ENCODE data around the gene FAM193A. TPM values are rescaled to one million over a fixed set of nuclear protein-coding genes. Genes with fewer than 3 reads are reported as not detected.

The FAM193A gene
- polyA plus RNA-seq, 2 donors, result 5.8 to 10.2 TPM

- WGBS, 2 donors, result 66 to 78% methylated on average over 11 of the region's 11 CpGs
- H3K27ac ChIP-seq (ENCODE audit: low read depth in 2 of 2, low read length in 1 of 2), result peak overlapping the region in 1 of 2 donors; percentile 26
- no peak overlapping the region for H3K4me3 ChIP-seq (ENCODE audit: low read depth in 1 of 2, low read length in 2 of 2)
- H3K27me3 ChIP-seq (ENCODE audit: control insufficient read depth in 1 of 2, insufficient read depth in 2 of 2, low read length in 2 of 2), result no peaks in the 10 kb centered on the region
- peaks cover 0 to 3% of the 10 kb centered on the region in 2 donors for H3K36me3 ChIP-seq (ENCODE audit: control insufficient read depth in 2 of 2, insufficient read depth in 2 of 2, low read length in 1 of 2)
- H3K9me3 ChIP-seq (ENCODE audit: control insufficient read depth in 2 of 2, insufficient read depth in 1 of 2, low read depth in 1 of 2, low read length in 1 of 2), result no peaks in the 10 kb centered on the region
- H3K4me1 ChIP-seq (ENCODE audit: control insufficient read depth in 2 of 2, insufficient read depth in 2 of 2, low read length in 1 of 2), result peaks cover 8 to 12% of the 10 kb centered on the region in 2 donors
Observed at GRCh38 chr4:2570551-2571222, 34.2 kb downstream of the FAM193A start.

GRCh38 chr4:2572076-2572475 lies 35.6 kb downstream of the FAM193A start:
- no peak overlapping the region for H3K27ac ChIP-seq (ENCODE audit: low read depth in 2 of 2, low read length in 1 of 2)
- H3K4me3 ChIP-seq (ENCODE audit: low read depth in 1 of 2, low read length in 2 of 2), result no peak overlapping the region
- H3K27me3 ChIP-seq (ENCODE audit: control insufficient read depth in 1 of 2, insufficient read depth in 2 of 2, low read length in 2 of 2), result no peaks in the 10 kb centered on the region
- peaks cover 0 to 5% of the 10 kb centered on the region in 2 donors for H3K36me3 ChIP-seq (ENCODE audit: control insufficient read depth in 2 of 2, insufficient read depth in 2 of 2, low read length in 1 of 2)
- peaks cover 8 to 12% of the 10 kb centered on the region in 2 donors for H3K4me1 ChIP-seq (ENCODE audit: control insufficient read depth in 2 of 2, insufficient read depth in 2 of 2, low read length in 1 of 2)
- WGBS, 2 donors, result 89% methylated on average over 12 of the region's 12 CpGs
- H3K9me3 ChIP-seq (ENCODE audit: control insufficient read depth in 2 of 2, insufficient read depth in 1 of 2, low read depth in 1 of 2, low read length in 1 of 2), result no peaks in the 10 kb centered on the region

GRCh38 chr4:2572866-2573265 lies 36.4 kb downstream of the FAM193A start:
- peaks cover 8 to 12% of the 10 kb centered on the region in 2 donors for H3K4me1 ChIP-seq (ENCODE audit: control insufficient read depth in 2 of 2, insufficient read depth in 2 of 2, low read length in 1 of 2)
- no peaks in the 10 kb centered on the region for H3K27me3 ChIP-seq (ENCODE audit: control insufficient read depth in 1 of 2, insufficient read depth in 2 of 2, low read length in 2 of 2)
- no peaks in the 10 kb centered on the region for H3K9me3 ChIP-seq (ENCODE audit: control insufficient read depth in 2 of 2, insufficient read depth in 1 of 2, low read depth in 1 of 2, low read length in 1 of 2)
- 93 to 98% methylated on average over 4 of the region's 4 CpGs for WGBS, 2 donors
- H3K4me3 ChIP-seq (ENCODE audit: low read depth in 1 of 2, low read length in 2 of 2), result no peak overlapping the region
- no peak overlapping the region for H3K27ac ChIP-seq (ENCODE audit: low read depth in 2 of 2, low read length in 1 of 2)
- peaks cover 0 to 3% of the 10 kb centered on the region in 2 donors for H3K36me3 ChIP-seq (ENCODE audit: control insufficient read depth in 2 of 2, insufficient read depth in 2 of 2, low read length in 1 of 2)

DNA sequence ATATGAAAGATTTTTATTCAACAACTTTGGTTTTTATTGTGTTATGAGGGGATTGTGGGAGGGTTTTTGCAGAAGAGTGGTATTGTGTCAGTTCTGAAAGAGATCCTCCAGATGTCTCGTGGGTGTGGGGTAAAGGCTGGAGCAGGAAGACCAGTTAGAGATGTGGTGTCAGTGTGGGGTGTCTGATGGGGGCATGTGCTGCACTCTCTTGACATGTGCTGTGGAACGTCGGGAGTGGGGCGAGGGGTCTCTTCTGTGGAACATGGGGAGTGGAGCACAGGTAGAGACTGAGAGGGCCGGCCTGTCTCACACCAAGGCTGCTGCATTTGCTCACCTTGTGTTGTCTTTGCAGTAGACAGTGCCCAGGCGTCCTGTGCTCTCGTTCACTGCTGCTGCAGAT lies 37.6 kb downstream of the FAM193A start:
- peaks cover 8 to 12% of the 10 kb centered on the region in 2 donors for H3K4me1 ChIP-seq (ENCODE audit: control insufficient read depth in 2 of 2, insufficient read depth in 2 of 2, low read length in 1 of 2)
- no peak overlapping the region for H3K4me3 ChIP-seq (ENCODE audit: low read depth in 1 of 2, low read length in 2 of 2)
- WGBS, 2 donors, result 89 to 94% methylated on average over 7 of the region's 7 CpGs
- no peaks in the 10 kb centered on the region for H3K27me3 ChIP-seq (ENCODE audit: control insufficient read depth in 1 of 2, insufficient read depth in 2 of 2, low read length in 2 of 2)
- H3K36me3 ChIP-seq (ENCODE audit: control insufficient read depth in 2 of 2, insufficient read depth in 2 of 2, low read length in 1 of 2), result peaks cover 0 to 3% of the 10 kb centered on the region in 2 donors
- no peaks in the 10 kb centered on the region for H3K9me3 ChIP-seq (ENCODE audit: control insufficient read depth in 2 of 2, insufficient read depth in 1 of 2, low read depth in 1 of 2, low read length in 1 of 2)
- no peak overlapping the region for H3K27ac ChIP-seq (ENCODE audit: low read depth in 2 of 2, low read length in 1 of 2)

DNA sequence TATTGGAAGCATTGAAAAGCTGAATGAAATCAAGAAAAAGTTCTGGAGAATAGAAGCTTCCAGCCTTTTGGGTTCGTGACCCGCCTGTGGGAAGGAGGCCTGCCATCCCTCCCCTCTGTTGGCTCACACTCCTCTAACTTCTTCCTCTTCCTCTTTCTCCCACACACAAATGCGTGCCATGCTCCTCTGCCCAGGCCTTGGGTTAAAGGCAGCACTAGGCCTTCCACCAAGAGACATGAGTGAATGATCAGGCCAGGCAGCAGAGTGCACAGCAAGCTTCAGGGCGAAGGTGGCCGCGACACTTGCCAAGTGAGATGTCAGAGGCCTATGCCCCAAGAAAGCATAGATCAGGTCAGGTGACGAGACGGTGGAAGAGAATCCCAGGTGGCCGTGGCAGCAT lies 38.4 kb downstream of the FAM193A start:
- WGBS, 2 donors, result 86 to 88% methylated on average over 9 of the region's 9 CpGs
- H3K27ac ChIP-seq (ENCODE audit: low read depth in 2 of 2, low read length in 1 of 2), result no peak overlapping the region
- peaks cover 0 to 3% of the 10 kb centered on the region in 2 donors for H3K36me3 ChIP-seq (ENCODE audit: control insufficient read depth in 2 of 2, insufficient read depth in 2 of 2, low read length in 1 of 2)
- no peaks in the 10 kb centered on the region for H3K27me3 ChIP-seq (ENCODE audit: control insufficient read depth in 1 of 2, insufficient read depth in 2 of 2, low read length in 2 of 2)
- peaks cover 8 to 12% of the 10 kb centered on the region in 2 donors for H3K4me1 ChIP-seq (ENCODE audit: control insufficient read depth in 2 of 2, insufficient read depth in 2 of 2, low read length in 1 of 2)
- no peak overlapping the region for H3K4me3 ChIP-seq (ENCODE audit: low read depth in 1 of 2, low read length in 2 of 2)
- no peaks in the 10 kb centered on the region for H3K9me3 ChIP-seq (ENCODE audit: control insufficient read depth in 2 of 2, insufficient read depth in 1 of 2, low read depth in 1 of 2, low read length in 1 of 2)

DNA sequence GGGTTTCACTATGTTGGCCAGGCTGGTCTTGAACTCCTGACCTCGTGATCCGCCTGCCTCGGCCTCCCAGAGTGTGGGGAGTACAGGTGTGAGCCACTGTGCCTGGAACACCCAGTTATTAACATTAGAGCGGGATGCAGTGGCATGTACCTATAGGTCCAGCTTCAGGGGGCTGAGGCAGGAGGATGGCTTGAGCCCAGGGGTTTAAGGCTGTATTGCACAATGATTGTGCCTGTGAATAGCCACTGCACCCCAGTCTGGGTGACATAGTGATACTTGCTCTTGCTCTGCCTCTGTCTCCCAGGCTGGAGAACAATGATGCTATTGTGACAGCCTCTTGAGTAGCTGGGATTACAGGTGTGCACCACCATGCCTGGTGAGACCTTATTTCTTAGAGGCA lies 39.8 kb downstream of the FAM193A start:
- Histone ChIP-seq H3K4me3 (ENCODE audit: low read depth in 1 of 2, low read length in 2 of 2) (no peak overlapping the region), H3K4me1 (ENCODE audit: control insufficient read depth in 2 of 2, insufficient read depth in 2 of 2, low read length in 1 of 2) (peaks cover 8 to 9% of the 10 kb centered on the region in 2 donors), H3K36me3 (ENCODE audit: control insufficient read depth in 2 of 2, insufficient read depth in 2 of 2, low read length in 1 of 2) (peaks cover 0 to 3% of the 10 kb centered on the region in 2 donors), H3K9me3 (ENCODE audit: control insufficient read depth in 2 of 2, insufficient read depth in 1 of 2, low read depth in 1 of 2, low read length in 1 of 2) (no peaks in the 10 kb centered on the region), H3K27me3 (ENCODE audit: control insufficient read depth in 1 of 2, insufficient read depth in 2 of 2, low read length in 2 of 2) (no peaks in the 10 kb centered on the region), H3K27ac (ENCODE audit: low read depth in 2 of 2, low read length in 1 of 2) (no peak overlapping the region)
- WGBS, 2 donors, result 98% methylated on average over 4 of the region's 4 CpGs

- Histone ChIP-seq H3K9me3 (ENCODE audit: control insufficient read depth in 2 of 2, insufficient read depth in 1 of 2, low read depth in 1 of 2, low read length in 1 of 2) (no peaks in the 10 kb centered on the region), H3K4me1 (ENCODE audit: control insufficient read depth in 2 of 2, insufficient read depth in 2 of 2, low read length in 1 of 2) (peaks cover 8 to 9% of the 10 kb centered on the region in 2 donors), H3K36me3 (ENCODE audit: control insufficient read depth in 2 of 2, insufficient read depth in 2 of 2, low read length in 1 of 2) (peaks cover 0 to 3% of the 10 kb centered on the region in 2 donors), H3K27me3 (ENCODE audit: control insufficient read depth in 1 of 2, insufficient read depth in 2 of 2, low read length in 2 of 2) (no peaks in the 10 kb centered on the region), H3K4me3 (ENCODE audit: low read depth in 1 of 2, low read length in 2 of 2) (no peak overlapping the region), H3K27ac (ENCODE audit: low read depth in 2 of 2, low read length in 1 of 2) (no peak overlapping the region)
- 86 to 89% methylated on average over 4 of the region's 4 CpGs for WGBS, 2 donors
Observed at GRCh38 chr4:2578106-2578505, 41.7 kb downstream of the FAM193A start.

DNA sequence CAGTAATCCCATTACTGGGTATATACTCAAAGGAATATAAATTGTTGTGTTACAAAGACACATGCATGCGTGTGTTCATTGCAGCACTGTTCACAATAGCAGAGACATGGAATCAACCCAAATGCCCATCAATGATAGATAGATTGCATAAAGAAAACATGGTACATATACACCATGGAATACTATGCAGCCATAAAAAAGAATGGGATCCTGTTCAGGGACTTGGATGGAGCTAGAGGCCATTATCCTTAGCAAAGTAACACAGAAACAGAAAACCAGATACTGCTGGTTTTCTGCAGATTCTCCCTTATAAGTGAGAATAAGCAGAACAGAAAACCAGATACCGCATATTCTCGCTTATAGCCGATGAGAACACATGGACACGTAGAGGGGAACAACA lies 43.5 kb downstream of the FAM193A start:
- H3K27me3 ChIP-seq (ENCODE audit: control insufficient read depth in 1 of 2, insufficient read depth in 2 of 2, low read length in 2 of 2), result no peaks in the 10 kb centered on the region
- H3K27ac ChIP-seq (ENCODE audit: low read depth in 2 of 2, low read length in 1 of 2), result no peak overlapping the region
- no peaks in the 10 kb centered on the region for H3K9me3 ChIP-seq (ENCODE audit: control insufficient read depth in 2 of 2, insufficient read depth in 1 of 2, low read depth in 1 of 2, low read length in 1 of 2)
- H3K4me1 ChIP-seq (ENCODE audit: control insufficient read depth in 2 of 2, insufficient read depth in 2 of 2, low read length in 1 of 2), result peaks cover 0 to 7% of the 10 kb centered on the region in 2 donors
- WGBS, 2 donors, result 98% methylated on average over 5 of the region's 5 CpGs
- no peak overlapping the region for H3K4me3 ChIP-seq (ENCODE audit: low read depth in 1 of 2, low read length in 2 of 2)
- peaks cover 0 to 3% of the 10 kb centered on the region in 2 donors for H3K36me3 ChIP-seq (ENCODE audit: control insufficient read depth in 2 of 2, insufficient read depth in 2 of 2, low read length in 1 of 2)

DNA sequence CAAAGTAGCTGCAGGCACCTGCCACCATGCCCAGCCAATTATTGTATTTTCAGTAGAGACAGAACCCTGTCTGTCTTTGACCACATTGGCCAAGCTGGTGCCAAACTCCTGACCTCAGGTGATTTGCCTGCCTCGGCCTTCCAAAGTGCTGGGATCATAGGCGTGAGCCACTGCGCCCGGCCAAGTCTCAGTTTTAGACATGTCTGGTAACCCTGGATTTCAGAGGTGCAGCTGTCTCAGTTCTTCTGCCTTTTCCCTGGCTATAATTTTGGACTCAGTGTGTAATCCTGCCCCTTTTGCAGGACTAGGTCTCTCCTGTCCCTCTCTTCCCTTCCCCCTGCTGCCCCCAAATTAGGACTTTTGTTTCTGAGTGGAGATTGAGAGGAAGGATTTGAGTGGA lies 46.6 kb downstream of the FAM193A start:
- no peaks in the 10 kb centered on the region for H3K27me3 ChIP-seq (ENCODE audit: control insufficient read depth in 1 of 2, insufficient read depth in 2 of 2, low read length in 2 of 2)
- H3K9me3 ChIP-seq (ENCODE audit: control insufficient read depth in 2 of 2, insufficient read depth in 1 of 2, low read depth in 1 of 2, low read length in 1 of 2), result no peaks in the 10 kb centered on the region
- H3K4me3 ChIP-seq (ENCODE audit: low read depth in 1 of 2, low read length in 2 of 2), result no peak overlapping the region
- H3K27ac ChIP-seq (ENCODE audit: low read depth in 2 of 2, low read length in 1 of 2), result no peak overlapping the region
- WGBS, 2 donors, result 47 to 62% methylated on average over 4 of the region's 4 CpGs
- H3K4me1 ChIP-seq (ENCODE audit: control insufficient read depth in 2 of 2, insufficient read depth in 2 of 2, low read length in 1 of 2), result peaks cover 0 to 7% of the 10 kb centered on the region in 2 donors
- no peaks in the 10 kb centered on the region for H3K36me3 ChIP-seq (ENCODE audit: control insufficient read depth in 2 of 2, insufficient read depth in 2 of 2, low read length in 1 of 2)

DNA sequence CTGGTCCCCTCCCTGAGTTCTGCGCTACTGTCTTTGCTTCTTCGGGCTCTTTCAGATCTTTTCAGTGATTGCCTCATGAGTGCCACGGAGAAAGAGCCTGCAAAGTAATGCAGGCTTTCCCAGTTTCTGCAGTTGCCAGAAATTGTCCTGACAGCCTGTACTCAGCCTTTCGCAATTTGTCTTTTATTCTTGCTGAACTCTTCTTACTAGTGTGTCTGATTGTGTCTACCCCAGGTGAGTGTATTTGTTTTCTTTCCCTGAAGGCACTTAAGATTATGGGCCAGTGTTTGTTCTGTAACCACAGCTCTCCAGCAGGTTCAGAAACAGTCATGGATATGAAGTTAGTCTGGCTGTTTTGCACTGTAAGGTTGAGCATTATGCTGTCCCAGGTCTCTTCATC lies 47.1 kb downstream of the FAM193A start:
- H3K36me3 ChIP-seq (ENCODE audit: control insufficient read depth in 2 of 2, insufficient read depth in 2 of 2, low read length in 1 of 2), result no peaks in the 10 kb centered on the region
- no peaks in the 10 kb centered on the region for H3K27me3 ChIP-seq (ENCODE audit: control insufficient read depth in 1 of 2, insufficient read depth in 2 of 2, low read length in 2 of 2)
- H3K9me3 ChIP-seq (ENCODE audit: control insufficient read depth in 2 of 2, insufficient read depth in 1 of 2, low read depth in 1 of 2, low read length in 1 of 2), result no peaks in the 10 kb centered on the region
- peaks cover 0 to 7% of the 10 kb centered on the region in 2 donors for H3K4me1 ChIP-seq (ENCODE audit: control insufficient read depth in 2 of 2, insufficient read depth in 2 of 2, low read length in 1 of 2)
- 21 to 35% methylated on average over 4 of the region's 4 CpGs for WGBS, 2 donors
- no peak overlapping the region for H3K27ac ChIP-seq (ENCODE audit: low read depth in 2 of 2, low read length in 1 of 2)
- H3K4me3 ChIP-seq (ENCODE audit: low read depth in 1 of 2, low read length in 2 of 2), result no peak overlapping the region

All from esophagus (tissue), 2 donors.